Superior temporal gyrus (tissue), 1 donor: ENCODE measurements around the gene CES4A.
"Not testable (repeated sequence)": the region's sequence is repeated elsewhere in the genome, so short reads cannot be mapped to it uniquely, and the experiment has no call there.

Experiments used
- DNase-seq: peaks from one replicate; pipeline ENCODE4 v3.0.0-alpha.2; 2016; ENCODE audit errors: extremely low spot score

CES4A gene

DNA sequence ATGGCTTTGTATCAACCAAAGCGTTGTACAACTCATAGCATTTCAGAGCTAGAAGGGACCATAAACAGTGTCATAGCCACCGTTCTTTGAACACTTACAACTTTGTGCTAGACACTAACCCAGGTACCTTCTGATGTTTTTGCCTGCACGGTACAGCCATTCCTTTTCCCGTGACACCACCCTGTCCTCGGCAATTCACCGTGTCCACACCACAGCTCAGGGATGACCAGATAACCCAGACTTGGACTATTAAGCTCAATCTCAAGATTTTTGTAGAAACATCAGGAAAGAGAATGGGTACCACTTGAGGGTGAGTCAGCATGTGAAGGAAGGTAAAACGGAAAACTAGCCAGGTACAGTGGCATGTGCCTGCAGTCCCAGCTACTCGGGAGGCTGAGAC, 30.8 kb downstream of the CES4A start:
- no peak for DNase-seq

- no peak for DNase-seq
Measured at GRCh38 chr16:67021321-67021720, 32.9 kb downstream of the CES4A start.

DNA sequence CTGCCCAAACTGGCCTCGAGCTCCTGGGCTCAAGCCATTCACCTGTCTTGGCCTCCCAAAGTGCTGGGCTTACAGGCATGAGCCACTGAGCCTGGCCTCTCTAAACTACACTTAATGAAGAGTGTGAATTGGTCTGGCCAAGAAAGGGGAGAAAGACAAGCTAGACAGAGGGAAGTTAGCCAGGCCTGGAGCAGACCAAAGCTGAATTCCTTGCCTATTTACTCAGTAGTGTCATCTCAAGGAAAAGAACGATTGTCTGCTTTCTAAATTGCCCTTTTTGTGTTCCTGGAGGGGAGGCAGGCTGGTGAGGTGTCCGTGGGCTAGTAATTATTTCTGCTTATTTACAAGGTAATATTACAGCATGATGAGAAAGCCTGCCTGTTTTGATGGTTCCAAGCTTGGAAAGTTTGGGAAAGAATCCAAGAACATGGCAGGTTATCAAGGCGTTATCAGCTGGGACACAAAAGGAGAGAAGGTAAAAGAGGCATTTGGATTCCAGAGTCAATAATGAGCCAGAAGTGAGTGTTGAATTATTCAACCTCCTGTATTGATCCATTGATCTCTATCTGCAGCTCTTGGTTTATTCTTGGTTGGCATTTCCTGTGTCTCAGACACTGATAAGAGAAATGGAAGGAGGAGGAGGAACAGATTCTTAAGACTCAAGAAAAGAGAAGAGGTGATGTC, 34.3 kb downstream of the CES4A start:
- no peak for DNase-seq

DNA sequence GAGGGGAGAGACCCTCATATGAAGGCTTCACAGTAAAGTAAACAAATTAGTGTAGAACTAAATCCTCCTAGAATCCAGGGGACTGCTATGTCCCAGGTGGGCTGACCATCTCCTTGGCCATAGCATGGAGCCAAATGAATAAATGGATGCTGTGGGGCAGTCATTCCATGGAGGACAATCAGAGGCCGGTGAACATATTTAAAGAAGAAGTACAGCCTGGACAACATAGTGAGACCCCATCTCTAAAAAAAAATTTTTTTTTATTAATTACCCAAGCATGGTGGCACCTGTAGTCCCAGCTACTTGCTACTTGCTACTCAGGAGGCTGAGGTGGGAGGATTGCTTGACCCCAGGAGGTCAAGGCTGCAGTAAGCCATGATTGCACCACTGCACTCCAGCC, 35.3 kb downstream of the CES4A start:
- no peak for DNase-seq

DNA sequence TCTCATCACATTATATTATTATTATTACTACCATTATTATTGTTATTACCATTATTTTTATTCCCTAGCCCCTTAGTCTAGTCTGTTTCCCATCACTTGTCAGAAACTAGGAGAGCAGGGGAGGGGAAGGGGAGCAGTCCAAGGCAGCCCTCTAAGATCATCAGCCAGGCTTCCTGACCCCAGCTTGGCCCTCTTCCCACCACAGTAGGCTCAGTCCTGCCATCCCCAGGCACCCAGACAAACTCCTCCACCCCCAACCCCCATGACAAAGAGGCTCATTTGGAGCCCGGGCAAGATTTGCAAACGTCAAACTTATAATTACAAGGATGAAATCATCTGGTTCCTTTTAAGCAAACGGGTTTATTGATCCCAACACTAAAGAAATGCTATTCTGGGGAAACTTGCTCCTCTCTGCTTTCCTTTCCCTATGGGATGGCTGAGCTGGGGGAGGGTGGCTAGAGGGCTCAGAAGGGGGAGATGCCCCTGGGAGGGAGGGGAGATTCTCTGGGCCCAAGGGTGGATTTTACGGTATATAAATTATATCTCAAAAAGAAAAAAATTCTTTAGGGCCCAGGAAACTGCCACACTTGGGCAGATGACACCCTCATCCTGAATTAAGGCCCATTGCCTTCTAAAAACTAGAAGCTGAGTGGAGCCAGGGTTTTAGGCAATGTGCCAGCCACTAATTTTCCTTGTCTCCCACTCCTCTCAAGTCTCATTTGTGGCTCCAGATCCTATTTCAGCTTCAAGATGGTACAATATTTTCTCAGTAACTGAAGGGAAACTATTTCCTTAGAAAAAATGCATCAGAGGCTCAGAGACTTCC, 36.2 kb downstream of the CES4A start:
- DNase-seq: no peak

- no peak for DNase-seq
Measured at GRCh38 chr16:67025210-67025550, 36.8 kb downstream of the CES4A start.

- DNase-seq: no peak
Measured at GRCh38 chr16:67026570-67026969, 38.2 kb downstream of the CES4A start.

GRCh38 chr16:67027046-67027445, 38.7 kb downstream of the CES4A start:
- DNase-seq: no peak

DNA sequence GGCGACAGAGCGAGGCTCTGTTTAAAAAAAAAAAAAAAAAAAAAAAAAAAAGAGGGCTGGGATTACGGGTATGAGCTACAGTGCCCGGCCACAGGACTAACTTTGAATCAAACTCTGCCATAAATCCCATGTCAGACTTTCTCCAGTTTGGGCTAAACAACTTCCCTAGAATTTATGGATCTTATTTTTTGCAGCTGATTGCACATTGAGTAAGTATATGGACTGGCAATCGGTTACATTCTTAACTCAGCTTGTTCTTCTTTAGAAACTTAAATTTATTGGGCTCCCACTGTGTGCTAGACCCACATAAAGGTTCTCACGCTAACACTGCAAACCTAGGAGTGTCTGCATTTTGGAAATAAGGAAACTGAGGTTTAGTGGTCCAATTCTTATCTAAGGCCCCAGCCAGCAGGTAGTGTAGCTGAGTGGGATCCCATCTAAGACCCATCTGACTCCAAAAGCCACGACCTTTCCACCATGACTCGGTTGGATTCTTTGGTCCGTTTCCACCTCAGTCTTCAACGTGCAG, 39.8 kb downstream of the CES4A start:
- DNase-seq: no peak

DNA sequence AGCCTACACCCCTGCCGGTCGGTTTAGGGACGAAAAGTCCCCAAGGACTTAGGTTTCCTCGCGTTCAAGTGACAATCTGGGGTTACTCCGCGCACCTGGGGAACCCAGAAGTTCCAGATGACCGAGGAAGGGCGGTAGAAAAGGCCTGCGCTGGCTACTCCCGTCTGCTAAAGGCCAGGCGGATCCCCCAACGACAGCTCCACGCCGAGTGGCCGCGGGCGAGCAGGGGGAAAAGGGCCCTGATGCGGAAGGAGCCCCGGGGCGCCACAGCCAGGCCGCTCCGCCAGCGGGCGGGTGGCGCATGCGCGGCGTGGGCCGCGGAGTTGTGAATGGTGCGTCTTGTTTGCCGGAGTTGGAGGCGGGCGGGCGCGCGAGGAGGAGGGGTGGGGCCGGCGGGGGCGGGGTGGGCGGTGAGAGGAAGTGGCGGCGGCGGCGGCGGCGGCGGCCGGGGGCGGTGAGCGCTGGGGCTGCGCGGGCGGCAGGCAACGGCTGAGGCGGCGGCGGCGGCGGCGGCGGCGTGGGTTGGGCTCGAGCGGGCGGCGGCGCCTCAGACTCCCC, 40.4 kb downstream of the CES4A start, which contains the start of gene CBFB:
Gene CBFB, plus strand, starts transcription at position 454 of the 558 bp plus-strand sequence. CDS start 259 bp downstream, outside the sequence.
- DNase-seq: peak; percentile 90

- no peak for DNase-seq
Measured at GRCh38 chr16:67029254-67030096, 41.1 kb downstream of the CES4A start.

DNA sequence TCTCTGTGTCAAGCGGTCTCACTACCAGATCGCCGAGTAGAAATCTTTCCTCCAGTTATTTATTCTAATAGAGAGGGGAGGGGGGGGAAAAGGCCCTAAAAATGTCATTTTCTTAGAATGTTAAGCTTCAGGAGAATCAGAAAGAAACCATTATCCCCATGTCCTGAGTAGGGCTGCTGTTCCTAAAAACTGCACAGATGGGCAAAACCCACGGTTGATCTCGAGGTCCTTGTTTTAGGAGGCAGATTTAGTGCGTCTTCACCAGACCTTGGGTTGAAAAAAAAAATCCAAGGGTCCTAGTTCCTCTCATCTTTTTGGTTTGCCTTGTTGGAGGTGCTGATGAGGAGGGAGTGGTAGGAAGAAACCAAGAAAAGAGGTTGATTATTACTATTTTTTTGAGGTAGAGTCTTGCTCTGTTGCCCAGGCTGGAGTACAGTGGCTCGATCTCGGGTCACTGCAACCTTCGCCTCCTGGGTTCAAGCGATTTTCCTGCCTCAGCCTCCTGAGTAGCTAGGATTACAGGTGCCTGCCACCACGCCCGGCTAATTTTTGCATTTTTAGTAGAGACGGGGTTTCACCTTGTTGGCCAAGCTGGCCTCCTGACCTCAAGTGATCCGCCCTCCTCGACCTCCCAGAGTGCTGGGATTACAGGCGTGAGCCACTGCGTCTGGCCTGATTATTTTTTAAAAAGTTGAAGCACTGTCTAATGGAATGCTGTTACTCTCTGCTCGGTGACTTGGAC, 42.0 kb downstream of the CES4A start:
- DNase-seq: no peak

DNA sequence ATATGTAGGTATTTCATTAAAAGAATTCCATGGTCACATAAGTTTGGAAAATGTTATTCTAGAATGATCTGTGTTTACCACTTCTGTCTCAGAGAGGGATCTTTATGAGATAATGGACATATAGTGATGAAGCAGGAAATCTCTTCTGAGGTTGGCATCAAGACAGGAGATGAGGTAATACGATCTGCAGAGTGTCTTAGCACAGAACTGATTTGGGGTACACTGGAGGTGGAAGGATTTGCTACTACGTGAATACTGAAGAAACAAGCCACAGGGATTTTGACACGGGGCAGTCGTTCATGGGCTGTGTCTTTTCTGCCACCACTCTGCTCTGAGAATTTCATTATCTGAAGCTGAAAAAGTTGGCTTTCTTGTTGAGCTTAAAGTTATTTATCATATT, 46.1 kb downstream of the CES4A start:
- DNase-seq: no peak

DNA sequence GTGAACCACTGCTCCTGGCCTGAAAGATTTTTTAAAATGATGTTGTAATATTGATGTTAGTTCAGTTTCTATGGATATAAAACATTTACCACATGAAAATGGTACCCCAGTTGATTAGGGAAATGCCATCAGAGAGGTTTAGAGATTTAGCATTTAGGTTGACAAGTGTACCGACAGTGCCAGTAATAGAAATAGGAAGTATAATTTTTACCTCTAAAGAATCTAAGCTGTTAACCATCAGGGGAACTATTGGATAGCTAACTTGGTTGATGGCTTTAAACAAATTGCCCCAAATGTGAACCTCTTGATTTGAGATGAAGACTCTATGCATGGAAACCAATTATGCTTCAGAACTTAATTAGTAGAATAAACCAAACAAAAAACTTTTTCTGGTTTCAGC, 47.0 kb downstream of the CES4A start:
- DNase-seq: no peak

DNA sequence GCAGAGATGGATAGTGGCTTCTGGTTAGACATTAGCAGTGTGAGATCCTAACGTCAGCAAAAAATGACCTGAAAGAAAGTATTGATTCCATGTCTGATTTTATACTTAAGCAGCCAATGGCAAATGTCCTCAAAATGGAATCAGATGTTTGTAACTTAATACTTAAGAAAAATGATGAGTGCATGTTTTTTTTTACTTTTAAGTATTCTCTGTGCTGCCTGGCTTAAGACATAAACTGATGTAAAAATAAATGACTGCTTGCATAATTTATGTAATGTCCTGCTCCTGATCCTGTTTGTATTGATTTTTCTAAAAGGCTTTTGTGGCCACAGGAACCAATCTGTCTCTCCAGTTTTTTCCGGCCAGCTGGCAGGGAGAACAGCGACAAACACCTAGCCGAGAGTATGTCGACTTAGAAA, 47.9 kb downstream of the CES4A start:
- no peak for DNase-seq

DNA sequence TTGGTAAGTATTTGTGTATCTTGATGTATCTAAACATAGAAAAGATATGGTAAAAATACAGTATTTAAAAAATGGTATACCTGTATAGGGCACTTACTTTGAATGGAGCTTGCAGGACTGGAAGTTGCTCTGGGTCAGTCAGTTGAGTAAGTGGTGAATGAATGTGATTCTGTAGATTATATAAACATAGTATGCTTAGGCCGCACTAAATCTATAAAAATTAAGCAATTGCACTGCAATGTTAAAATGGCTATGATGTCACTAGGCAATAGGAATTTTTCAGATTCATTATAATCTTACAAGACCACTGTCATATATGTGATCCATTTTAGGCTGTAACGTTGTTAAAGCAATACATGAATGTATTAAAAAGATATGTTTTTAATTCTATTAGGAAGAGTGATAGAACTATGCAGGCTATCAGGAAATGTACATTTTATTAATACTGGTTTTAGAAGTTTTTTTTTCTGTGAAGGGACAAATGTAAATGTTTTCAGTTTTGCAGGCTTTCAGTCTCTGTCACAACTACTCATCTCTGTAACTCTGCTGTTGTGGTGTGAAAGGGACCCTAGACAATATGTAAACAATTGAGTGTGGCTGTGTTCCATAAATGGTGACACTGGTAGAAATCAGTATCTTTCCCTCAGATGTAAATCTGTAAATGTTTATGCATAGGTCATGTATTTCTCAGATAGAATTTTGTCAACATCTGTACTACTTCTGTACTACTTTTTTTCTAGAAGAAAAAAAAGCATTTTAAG, 51.1 kb downstream of the CES4A start:
- no peak for DNase-seq

DNA sequence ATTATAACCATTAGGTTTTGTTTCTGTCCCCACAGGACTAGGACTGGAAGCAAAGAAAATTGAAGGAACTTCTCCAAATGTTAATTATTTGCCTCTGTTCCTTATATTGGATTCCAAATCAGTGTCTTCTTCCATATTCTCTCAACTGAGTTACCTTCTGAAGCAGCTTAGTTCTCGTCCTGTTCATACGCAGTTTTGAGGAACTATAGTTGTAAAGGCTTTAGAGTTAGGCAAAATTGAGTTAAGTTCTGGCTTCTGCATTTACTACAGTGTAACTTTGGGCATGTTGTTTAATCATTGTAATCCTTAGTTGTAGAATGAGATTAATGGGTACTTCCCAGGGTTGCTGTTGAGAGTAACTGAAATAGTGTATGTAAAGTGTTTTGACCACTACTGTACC, 51.8 kb downstream of the CES4A start:
- no peak for DNase-seq

- peak; percentile 77 for DNase-seq
Measured at GRCh38 chr16:67040906-67041305, 52.5 kb downstream of the CES4A start.

GRCh38 chr16:67041520-67041919, 53.1 kb downstream of the CES4A start:
- DNase-seq: not testable (repeated sequence)

DNA sequence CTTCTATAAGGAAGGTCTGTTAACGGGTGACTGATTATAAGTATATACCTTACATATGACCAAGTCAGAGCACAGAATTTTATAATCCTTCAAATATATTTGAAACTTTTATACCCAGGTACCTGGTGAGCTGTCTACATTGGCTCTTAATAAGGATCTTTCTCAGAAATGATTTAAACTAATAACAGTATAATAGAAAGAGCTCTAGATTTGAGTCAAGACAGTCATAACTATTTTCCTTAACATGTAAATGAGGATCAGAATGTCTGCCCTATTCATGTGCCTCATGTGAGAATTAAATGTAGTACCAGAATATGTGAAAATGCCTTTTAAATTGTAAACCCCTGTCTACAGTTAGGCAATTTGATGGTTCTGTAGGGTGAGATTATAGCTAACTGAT, 55.0 kb downstream of the CES4A start:
- DNase-seq: no peak
